Head of caudate nucleus (tissue), 42 donors: ENCODE results near the gene CCDC190.
"Not testable (repeated sequence)": the region's sequence is repeated elsewhere in the genome, so short reads cannot be mapped to it uniquely, and the experiment has no call there.

ENCODE experiments used
- DNase-seq, 42 donors: peaks; one replicate each; pipeline versions ENCODE4 v3.0.0 to v3.0.0-alpha.2; 2020 to 2021; ENCODE audit warnings: mixed read lengths in 7 of 42
- intact Hi-C: fragments of 100-400 bp; cut with DNase I; formaldehyde crosslinking; loops from one replicate; pipeline ENCODE4 v1.15.0; 2022

The CCDC190 gene

GRCh38 chr1:162880617-162881016 lies 19.6 kb upstream of the CCDC190 start:
- intact Hi-C loops, DNase-seq: not testable (repeated sequence)

- intact Hi-C loops: loop anchor here (10.0 kb wide), 1 partner anchor 437 kb away; no protein-coding TSS in a partner anchor
Measured at GRCh38 chr1:162878000-162878596, 17.1 kb upstream of the CCDC190 start.

GRCh38 chr1:162877412-162877811 lies 16.4 kb upstream of the CCDC190 start:
- intact Hi-C loops: loop anchor here (10.0 kb wide), 1 partner anchor 437 kb away; no protein-coding TSS in a partner anchor

More at GRCh38 chr1:162878000-162878596, 17.1 kb upstream of the CCDC190 start:
- peak; percentile 35 to 85 (median 63) for DNase-seq

GRCh38 chr1:162876751-162877150 lies 15.8 kb upstream of the CCDC190 start:
- DNase-seq: no peak
- intact Hi-C loops: loop anchor here (10.0 kb wide), 1 partner anchor 438 kb away; no protein-coding TSS in a partner anchor

More at GRCh38 chr1:162877412-162877811, 16.4 kb upstream of the CCDC190 start:
- no peak for DNase-seq

GRCh38 chr1:162873671-162874666 lies 13.0 kb upstream of the CCDC190 start:
- intact Hi-C loops: loop anchor here (10.0 kb wide), 1 partner anchor 441 kb away; no protein-coding TSS in a partner anchor
- no peak for DNase-seq

- no peak for DNase-seq
- intact Hi-C loops: loop anchor here (10.0 kb wide), 1 partner anchor 442 kb away; no protein-coding TSS in a partner anchor
Measured at GRCh38 chr1:162872981-162873380, 12.0 kb upstream of the CCDC190 start.

- not testable (repeated sequence) for DNase-seq
- intact Hi-C loops: loop anchor here (10.0 kb wide), 1 partner anchor 443 kb away; no protein-coding TSS in a partner anchor
Measured at GRCh38 chr1:162871417-162871816, 10.4 kb upstream of the CCDC190 start.

GRCh38 chr1:162868972-162869371 lies 8.0 kb upstream of the CCDC190 start:
- no peak for DNase-seq
- intact Hi-C loops: no loop called here

GRCh38 chr1:162861625-162862024 lies 650 bp upstream of the CCDC190 start:
- DNase-seq: no peak
- intact Hi-C loops: no loop called here

- DNase-seq: no peak
- intact Hi-C loops: loop anchor here (10.0 kb wide), 1 partner anchor 316 kb away; no protein-coding TSS in a partner anchor
Measured at GRCh38 chr1:162859191-162859590, 1.8 kb downstream of the CCDC190 start.

- no peak for DNase-seq
- intact Hi-C loops: loop anchor here (10.0 kb wide), 1 partner anchor 317 kb away; no protein-coding TSS in a partner anchor
Measured at GRCh38 chr1:162857850-162858249, 3.1 kb downstream of the CCDC190 start.

GRCh38 chr1:162856260-162856659 lies 4.7 kb downstream of the CCDC190 start:
- no peak for DNase-seq
- intact Hi-C loops: loop anchor here (10.0 kb wide), 1 partner anchor 319 kb away; no protein-coding TSS in a partner anchor

GRCh38 chr1:162855461-162856150 lies 5.4 kb downstream of the CCDC190 start:
- no peak for DNase-seq
- intact Hi-C loops: loop anchor here (10.0 kb wide), 1 partner anchor 319 kb away; no protein-coding TSS in a partner anchor

GRCh38 chr1:162854245-162854882 lies 6.6 kb downstream of the CCDC190 start:
- intact Hi-C loops: loop anchor here (10.0 kb wide), 1 partner anchor 320 kb away; no protein-coding TSS in a partner anchor
- peak; percentile 13 to 83 (median 66) for DNase-seq

GRCh38 chr1:162851341-162851740 lies 9.6 kb downstream of the CCDC190 start:
- intact Hi-C loops: loop anchor here (10.0 kb wide), 1 partner anchor 323 kb away; no protein-coding TSS in a partner anchor
- DNase-seq: no peak

GRCh38 chr1:162849711-162850110 lies 11.3 kb downstream of the CCDC190 start:
- no peak for DNase-seq
- intact Hi-C loops: loop anchor here (10.0 kb wide), 2 partner anchors 325 to 465 kb away; no protein-coding TSS in a partner anchor

GRCh38 chr1:162847839-162848453 lies 13.0 kb downstream of the CCDC190 start:
- intact Hi-C loops: loop anchor here (10.0 kb wide), 1 partner anchor 467 kb away; no protein-coding TSS in a partner anchor
- DNase-seq: peak; percentile 59 to 94 (median 87)
